ENCODE measurements around the gene FAM107A. TPM values are rescaled to one million over a fixed set of nuclear protein-coding genes. Genes with fewer than 3 reads are reported as not detected.

Gene FAM107A
- total and polyA plus RNA-seq, 2 of the 4 experiments (the other 2 are of a cell fraction): not detected

DNA sequence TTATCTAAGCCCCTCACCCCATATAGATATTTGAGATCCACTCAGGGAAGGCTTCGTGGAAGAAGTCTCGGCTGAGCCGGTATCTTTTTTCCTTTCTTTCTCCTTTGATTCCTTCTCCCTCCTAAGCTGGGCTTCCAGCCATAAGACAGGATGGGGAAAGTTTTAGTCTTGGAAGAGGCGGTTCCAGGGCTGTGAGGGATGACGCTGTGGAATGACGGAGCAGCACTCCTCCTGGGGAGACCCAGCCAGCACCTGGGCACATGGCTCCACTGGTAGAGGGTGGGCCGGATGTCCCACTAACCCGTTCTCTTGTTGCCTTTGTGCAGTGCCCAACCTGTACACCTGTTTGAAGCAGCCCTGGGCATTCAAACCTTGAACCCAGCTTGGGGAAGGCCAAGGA is 43.2 kb upstream of the FAM107A start:
- BruUV-seq (replicated peaks): no TSS peak
- Histone ChIP-seq H2AK9ac (replicated peaks; ENCODE audit: low read depth, low read length, poor library complexity) (no peak overlapping the region), H3K14ac (replicated peaks; ENCODE audit: low read depth, low read length) (no peak overlapping the region; the same call in 1 of the 2 replicates), H3K4ac (ENCODE audit: low read depth, low read length) (no peak overlapping the region), H3K4me3 (ENCODE audit: insufficient read depth, low read depth, low read length) (no peak overlapping the region), H3K56ac (ENCODE audit: extremely low read depth, insufficient read depth, low read length) (no peak overlapping the region), H2AFZ (replicated peaks; ENCODE audit: low read length, poor library complexity) (no peak overlapping the region), H4K5ac (ENCODE audit: low read depth, low read length) (no peak overlapping the region), H3K27ac (ENCODE audit: insufficient read depth, low read length) (no peak overlapping the region), H3K9me3 (ENCODE audit: control insufficient read depth, insufficient read depth, low read length) (no peaks in the 10 kb centered on the region), H4K20me1 (ENCODE audit: insufficient read depth, low read length) (no peaks in the 10 kb centered on the region), H3K18ac (ENCODE audit: low read depth, low read length) (no peak overlapping the region), H4K8ac (ENCODE audit: low read depth in 2 of 2, low read length in 2 of 2) (no peak overlapping the region), H4K91ac (ENCODE audit: insufficient read depth, low read depth, low read length) (no peak overlapping the region), H2AK5ac (ENCODE audit: low read depth, low read length) (no peak overlapping the region), H3K79me1 (ENCODE audit: low read depth in 1 of 2, low read length in 2 of 2) (no peaks in the 10 kb centered on the region), H3K23ac (ENCODE audit: low read depth, low read length) (no peak overlapping the region), H3K4me2 (ENCODE audit: low read depth, low read length) (no peak overlapping the region), H3K27me3 (ENCODE audit: control insufficient read depth, insufficient read depth, low read length) (0 out of 2 replicates have a peak, but pooled peaks cover 2% of the 10 kb centered on the region), H2BK120ac (ENCODE audit: low read depth, low read length) (no peak overlapping the region), H3K9me1 (ENCODE audit: insufficient read depth, low read length) (no peaks in the 10 kb centered on the region; the same call in 1 of the 2 replicates), H2BK5ac (ENCODE audit: low read depth, low read length, poor library complexity, severe bottlenecking) (no peak overlapping the region), H3K9ac (ENCODE audit: low read depth, low read length) (no peak overlapping the region), H3K36me3 (ENCODE audit: control insufficient read depth, insufficient read depth, low read length) (no peaks in the 10 kb centered on the region), H2BK15ac (ENCODE audit: low read depth, low read length) (no peak overlapping the region), H3K4me1 (ENCODE audit: control insufficient read depth, insufficient read depth, low read length) (peaks cover 6% of the 10 kb centered on the region; the same call in 1 of the 2 replicates), H2BK20ac (ENCODE audit: low read depth, low read length) (no peak overlapping the region)
- DNase-seq: no peak
- CTCF ChIA-PET: interaction anchor here (1.3 kb wide), 1 partner anchor 10 kb away, joined by 4 read pairs; no protein-coding TSS in a partner anchor
- dilution Hi-C loops (cut with HindIII; ENCODE audit: low sequenced_read_pairs, unreplicated experiment): no loop called here
- in situ Hi-C loops (cut with MboI; ENCODE audit: low sequenced_read_pairs): loop anchor here (10.0 kb wide), 1 partner anchor 296 kb away; no protein-coding TSS in a partner anchor
- POLR2A ChIA-PET (ENCODE audit: unreplicated experiment): no interaction called here
- TF ChIP-seq NFE2L2 (IDR thresholded peaks at IDR 0.05; ENCODE audit: low read depth, low read length) (no peak), CHD1 (IDR thresholded peaks at IDR 0.05; ENCODE audit: low read depth, low read length) (no peak), RFX5 (IDR thresholded peaks at IDR 0.05; ENCODE audit: low read depth, low read length) (no peak), RAD21 (IDR thresholded peaks at IDR 0.05; ENCODE audit: low read length) (no peak), POLR2A (IDR thresholded peaks at IDR 0.05; ENCODE audit: low read depth, low read length) (no peak), SMC3 (IDR thresholded peaks at IDR 0.05; ENCODE audit: low read depth, low read length) (no peak), MAFK (IDR thresholded peaks at IDR 0.05; ENCODE audit: low read depth, low read length) (no peak), MAZ (IDR thresholded peaks at IDR 0.05; ENCODE audit: borderline replicate concordance, low read depth, low read length) (no peak)
- TF ChIP-seq, protein P1, sequence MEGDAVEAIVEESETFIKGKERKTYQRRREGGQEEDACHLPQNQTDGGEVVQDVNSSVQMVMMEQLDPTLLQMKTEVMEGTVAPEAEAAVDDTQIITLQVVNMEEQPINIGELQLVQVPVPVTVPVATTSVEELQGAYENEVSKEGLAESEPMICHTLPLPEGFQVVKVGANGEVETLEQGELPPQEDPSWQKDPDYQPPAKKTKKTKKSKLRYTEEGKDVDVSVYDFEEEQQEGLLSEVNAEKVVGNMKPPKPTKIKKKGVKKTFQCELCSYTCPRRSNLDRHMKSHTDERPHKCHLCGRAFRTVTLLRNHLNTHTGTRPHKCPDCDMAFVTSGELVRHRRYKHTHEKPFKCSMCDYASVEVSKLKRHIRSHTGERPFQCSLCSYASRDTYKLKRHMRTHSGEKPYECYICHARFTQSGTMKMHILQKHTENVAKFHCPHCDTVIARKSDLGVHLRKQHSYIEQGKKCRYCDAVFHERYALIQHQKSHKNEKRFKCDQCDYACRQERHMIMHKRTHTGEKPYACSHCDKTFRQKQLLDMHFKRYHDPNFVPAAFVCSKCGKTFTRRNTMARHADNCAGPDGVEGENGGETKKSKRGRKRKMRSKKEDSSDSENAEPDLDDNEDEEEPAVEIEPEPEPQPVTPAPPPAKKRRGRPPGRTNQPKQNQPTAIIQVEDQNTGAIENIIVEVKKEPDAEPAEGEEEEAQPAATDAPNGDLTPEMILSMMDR (conservative IDR thresholded peaks at IDR 0.05; ENCODE audit: low read depth, low read length): no peak
- TF ChIP-seq, protein P2, sequence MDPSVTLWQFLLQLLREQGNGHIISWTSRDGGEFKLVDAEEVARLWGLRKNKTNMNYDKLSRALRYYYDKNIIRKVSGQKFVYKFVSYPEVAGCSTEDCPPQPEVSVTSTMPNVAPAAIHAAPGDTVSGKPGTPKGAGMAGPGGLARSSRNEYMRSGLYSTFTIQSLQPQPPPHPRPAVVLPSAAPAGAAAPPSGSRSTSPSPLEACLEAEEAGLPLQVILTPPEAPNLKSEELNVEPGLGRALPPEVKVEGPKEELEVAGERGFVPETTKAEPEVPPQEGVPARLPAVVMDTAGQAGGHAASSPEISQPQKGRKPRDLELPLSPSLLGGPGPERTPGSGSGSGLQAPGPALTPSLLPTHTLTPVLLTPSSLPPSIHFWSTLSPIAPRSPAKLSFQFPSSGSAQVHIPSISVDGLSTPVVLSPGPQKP (IDR thresholded peaks at IDR 0.05; ENCODE audit: borderline replicate concordance, low read depth, low read length): no peak
- no peak for ATAC-seq (ENCODE audit: low read depth)
- intact Hi-C loops (cut with micrococcal nuclease): loop anchor here (10.0 kb wide), 2 partner anchors 286 to 316 kb away; partner anchors contain the start of genes HTD2, PXK and RPP14
- WGBS, 2 experiments (ENCODE audit: extremely low coverage in 2 of 2, insufficient read length in 1 of 2): no CpG with 5 or more reads among the region's 8 CpGs

All from IMR-90 (cell line).